ENCODE data around the gene GALNT14. TPM values are rescaled to one million over a fixed set of nuclear protein-coding genes. Genes with fewer than 3 reads are reported as not detected.
A peak's percentile ranks its signal among the peaks of the same experiment; 100 is the strongest.

The GALNT14 gene
- total and polyA plus RNA-seq, 12 donors: 0.39 to 8.9 (median 1.7) TPM; not detected in 2

DNA sequence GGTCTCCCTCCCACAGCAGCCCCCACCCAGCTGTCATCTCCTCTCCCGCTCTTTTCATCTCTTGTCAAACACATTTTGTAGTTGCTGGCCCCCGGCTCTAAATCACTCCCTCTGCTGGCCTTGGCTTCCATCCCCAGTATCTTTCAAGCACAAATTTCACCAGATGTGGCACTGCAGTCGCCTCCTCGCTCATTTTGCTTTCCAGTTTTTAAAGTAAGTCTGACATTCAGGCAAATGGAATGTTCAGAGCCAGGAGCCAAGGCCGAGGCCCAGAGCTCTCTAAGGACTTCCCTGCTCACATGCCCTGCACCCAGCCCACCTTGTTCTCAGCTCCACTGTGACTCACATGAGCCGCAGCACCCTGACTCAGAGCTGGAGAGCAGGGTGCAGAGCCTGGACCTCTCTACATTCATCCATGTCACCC, 158.4 kb downstream of the GALNT14 start:
- peak in 1 of 6 experiments; percentile 12 for TF ChIP-seq CTCF (IDR thresholded peaks at IDR 0.05)
- TF ChIP-seq POLR2A (IDR thresholded peaks at IDR 0.05): no peak
- intact Hi-C loops (cut with DNase I): no loop called here
- no peaks in the 10 kb centered on the region for H3K9me3 ChIP-seq (replicated peaks in 1 of 3)
- no peaks in the 10 kb centered on the region for H3K36me3 ChIP-seq (replicated peaks in 1 of 2)
- H3K27me3 ChIP-seq: no peaks in the 10 kb centered on the region
- H3K27ac ChIP-seq: peak overlapping the region in 1 of 5 donors; percentile 25
- H3K4me3 ChIP-seq: no peak overlapping the region
- DNase-seq: peak in 6 of 7 donors; percentile 54 to 79 (median 65)
- 38 to 52% (median 50%) methylated on average over 6 of the region's 6 CpGs for WGBS, 4 donors
- H3K4me1 ChIP-seq (replicated peaks in 1 of 2): peaks cover 3 to 5% of the 10 kb centered on the region in 2 donors

GRCh38 chr2:30978854-30979253, 159.4 kb downstream of the GALNT14 start:
- peaks cover 3 to 5% of the 10 kb centered on the region in 2 donors for H3K4me1 ChIP-seq (replicated peaks in 1 of 2)
- H3K36me3 ChIP-seq (replicated peaks in 1 of 2): no peaks in the 10 kb centered on the region
- no peak for TF ChIP-seq POLR2A (IDR thresholded peaks at IDR 0.05)
- no peak for TF ChIP-seq CTCF (IDR thresholded peaks at IDR 0.05)
- intact Hi-C loops (cut with DNase I): no loop called here
- no peak overlapping the region for H3K27ac ChIP-seq
- H3K9me3 ChIP-seq (replicated peaks in 1 of 3): no peaks in the 10 kb centered on the region
- no peaks in the 10 kb centered on the region for H3K27me3 ChIP-seq
- WGBS, 4 donors: 92 to 94% (median 92%) methylated on average over 6 of the region's 6 CpGs
- no peak overlapping the region for H3K4me3 ChIP-seq
- no peak for DNase-seq

DNA sequence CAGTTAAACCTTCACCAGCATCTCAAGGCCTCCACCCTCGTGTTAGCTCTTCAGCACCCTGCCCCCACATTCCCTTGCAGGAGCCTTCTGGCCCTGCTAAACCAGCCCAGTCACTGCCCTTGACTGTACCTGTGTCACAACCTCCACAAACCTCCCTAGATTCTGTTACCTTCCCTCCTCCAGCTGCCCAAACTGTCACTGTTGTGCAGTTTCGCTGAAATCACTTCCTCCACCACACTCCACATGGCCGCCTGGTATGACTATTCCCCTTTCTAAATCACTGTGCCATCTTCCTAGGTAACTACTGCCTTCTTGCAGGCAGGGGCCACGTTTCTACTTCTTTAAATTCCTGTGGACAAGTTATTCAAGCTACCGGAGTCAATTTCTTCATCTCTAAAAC, 160.2 kb downstream of the GALNT14 start:
- Histone ChIP-seq H3K27me3 (no peaks in the 10 kb centered on the region), H3K36me3 (replicated peaks in 1 of 2) (no peaks in the 10 kb centered on the region), H3K4me1 (replicated peaks in 1 of 2) (peaks cover 3 to 5% of the 10 kb centered on the region in 2 donors), H3K27ac (no peak overlapping the region), H3K9me3 (replicated peaks in 1 of 3) (no peaks in the 10 kb centered on the region), H3K4me3 (no peak overlapping the region)
- intact Hi-C loops (cut with DNase I): no loop called here
- no peak for DNase-seq
- 69 to 79% (median 74%) methylated on average over 5 of the region's 5 CpGs for WGBS, 4 donors
- no peak for TF ChIP-seq POLR2A (IDR thresholded peaks at IDR 0.05)
- no peak for TF ChIP-seq CTCF (IDR thresholded peaks at IDR 0.05)

DNA sequence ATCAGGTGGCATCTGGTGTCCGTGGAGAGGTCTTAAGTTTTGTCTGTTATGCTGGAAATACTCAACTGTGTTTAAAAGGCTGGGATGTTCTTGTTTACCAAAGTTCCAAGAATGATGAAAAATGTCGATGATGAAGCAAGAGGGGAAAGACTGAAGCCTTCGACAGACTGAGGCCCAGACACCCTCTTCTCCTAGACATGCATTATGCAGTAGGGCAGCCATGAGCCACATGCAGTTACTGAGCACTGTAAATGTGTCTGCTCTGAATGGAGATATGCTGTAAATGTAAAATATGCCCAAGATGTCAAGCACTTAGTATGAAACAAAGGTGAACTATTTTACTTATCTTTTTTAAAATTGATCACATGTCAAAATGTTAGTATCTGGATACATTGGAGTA, 163.1 kb downstream of the GALNT14 start:
- Histone ChIP-seq H3K27me3 (no peaks in the 10 kb centered on the region), H3K36me3 (replicated peaks in 1 of 2) (no peaks in the 10 kb centered on the region), H3K27ac (no peak overlapping the region), H3K9me3 (replicated peaks in 1 of 3) (no peaks in the 10 kb centered on the region), H3K4me1 (replicated peaks in 1 of 2) (peaks cover 3 to 5% of the 10 kb centered on the region in 2 donors), H3K4me3 (no peak overlapping the region)
- no peak for DNase-seq
- 78 to 88% (median 85%) methylated on average over 3 of the region's 3 CpGs for WGBS, 4 donors
- intact Hi-C loops (cut with DNase I): no loop called here
- TF ChIP-seq POLR2A (IDR thresholded peaks at IDR 0.05): no peak
- no peak for TF ChIP-seq CTCF (IDR thresholded peaks at IDR 0.05)

All from adrenal gland (tissue), 12 donors.